K562 (cell line): ENCODE data around the gene RNF223. TPM values are rescaled to one million over a fixed set of nuclear protein-coding genes. Genes with fewer than 3 reads are reported as not detected.
A peak's percentile ranks its signal among the peaks of the same experiment; 100 is the strongest.

Experiments used
- CBX3 ChIP-seq, 2 experiments: IDR thresholded peaks; 1 replicate in 1 of 2; 2 replicates in 1 of 2; pipeline ENCODE4 v1.6.1; 2012; ENCODE audit warnings: inconsistent platforms in 2 of 2, low read length in 2 of 2, borderline replicate concordance in 1 of 2, control low read depth in 1 of 2
- EP400 ChIP-seq: fragments of 450-650 bp; IDR thresholded peaks from 2 replicates; pipeline ENCODE4 v1.6.1; 2017; ENCODE audit warnings: antibody characterized with exemption, mild to moderate bottlenecking, moderate library complexity
- EWSR1 ChIP-seq: fragments of 450-650 bp; IDR thresholded peaks from 2 replicates; pipeline ENCODE4 v1.6.1; 2018; ENCODE audit warnings: borderline replicate concordance, mild to moderate bottlenecking, low read depth, moderate library complexity; ENCODE audit not compliant: partially characterized antibody
- HNRNPH1 ChIP-seq: fragments of 200-400 bp; formaldehyde crosslinking; optimal IDR thresholded peaks from 2 replicates; pipeline ENCODE3; 2017; ENCODE audit warnings: low read depth, mild to moderate bottlenecking, low read length, moderate library complexity
- MYNN ChIP-seq, 2 experiments: sonication (generic); formaldehyde crosslinking in 1 of 2; IDR thresholded peaks; 2 replicates each; pipeline versions ENCODE4 v1.5.0 to v1.6.1; 2016 to 2020; ENCODE audit warnings: antibody characterized with exemption in 1 of 2, missing genetic modification reagents in 1 of 2
- NUFIP1 ChIP-seq: fragments of 450-650 bp; IDR thresholded peaks from 2 replicates; pipeline ENCODE4 v1.6.1; 2018; ENCODE audit not compliant: partially characterized antibody
- SAFB2 ChIP-seq: fragments of 200-400 bp; formaldehyde crosslinking; IDR thresholded peaks from 2 replicates; pipeline ENCODE4 v1.6.1; 2018; ENCODE audit warnings: borderline replicate concordance, low read length, low read depth, moderate library complexity; ENCODE audit not compliant: severe bottlenecking
- SMAD4 ChIP-seq: fragments of 250-450 bp; sonication (Bioruptor Pico); conservative IDR thresholded peaks from 2 replicates; pipeline ENCODE4 v1.8.0; 2021; ENCODE audit warnings: inconsistent platforms, mild to moderate bottlenecking, moderate library complexity
- SMARCE1 ChIP-seq: fragments of 450-650 bp; IDR thresholded peaks from 2 replicates; pipeline ENCODE4 v1.7.1; 2016; ENCODE audit warnings: mild to moderate bottlenecking
- THRAP3 ChIP-seq: fragments of 450-650 bp; IDR thresholded peaks from 2 replicates; pipeline ENCODE4 v1.6.1; 2016; ENCODE audit warnings: mild to moderate bottlenecking, inconsistent platforms, borderline replicate concordance
- ZBTB1 ChIP-seq: sonication (generic); formaldehyde crosslinking; IDR thresholded peaks from 2 replicates; pipeline ENCODE4 v1.8.1; 2023; ENCODE audit warnings: missing genetic modification reagents, low read depth, mild to moderate bottlenecking, borderline replicate concordance
- ZFP30 ChIP-seq: fragments of 250-450 bp; sonication (Bioruptor Pico); IDR thresholded peaks from 2 replicates; pipeline ENCODE4 v1.8.0; 2022; ENCODE audit warnings: moderate library complexity, mild to moderate bottlenecking, inconsistent platforms, borderline replicate concordance
- ZNF316 ChIP-seq: fragments of 450-650 bp; IDR thresholded peaks from 2 replicates; pipeline ENCODE4 v1.6.1; 2016
- polyA plus RNA-seq, 8 experiments: library from polyadenylated mRNA; depleted of rRNA in 4 of 8; stranded (reverse) in 5 of 8; unstranded in 3 of 8; fragments of >200 nt; fragmentation: Nextera tagmentation in 2 of 8; fragmentation: Illumina TruSeq in 1 of 8; extraction: Ambion mirVana in 2 of 8; extraction: Trizol in 1 of 8; gene quantifications; 2 replicates each; pipeline versions ENCODE4 v1.2.1 to v1.2.3, GENCODE V29; 2011 to 2014; ENCODE audit warnings: inconsistent platforms in 1 of 8, missing spikeins in 1 of 8
- total RNA-seq, 7 experiments: library from RNA; depleted of rRNA in 6 of 7; stranded (reverse); fragments of >200 nt in 6 of 7; fragmentation: Illumina TruSeq in 2 of 7; extraction: Trizol in 2 of 7; gene quantifications; 2 replicates each; pipeline versions ENCODE4 v1.2.1 to v1.2.3, GENCODE V29; 2011 to 2021; ENCODE audit warnings: low replicate concordance in 1 of 7
- TF ChIP-seq, protein P1 (sequence below): fragments of 250-450 bp; sonication (Bioruptor Pico); IDR thresholded peaks from 2 replicates; pipeline ENCODE4 v1.4.0; 2020; ENCODE audit warnings: mild to moderate bottlenecking
- TF ChIP-seq, protein P2 (sequence below): IDR thresholded peaks from 2 replicates; pipeline ENCODE4 v1.6.1; 2012; ENCODE audit warnings: low read depth, low read length, improper control_type of control experiment, borderline replicate concordance
- TF ChIP-seq, protein P3 (sequence below), 2 experiments: fragments of 200-800 bp in 1 of 2; sonication (Bioruptor generic) in 1 of 2; sonication (generic) in 1 of 2; formaldehyde crosslinking in 1 of 2; IDR thresholded peaks in 1 of 2; conservative IDR thresholded peaks in 1 of 2; 2 replicates each; pipeline versions ENCODE4 v1.5.0 to v1.6.1; 2016 to 2020; ENCODE audit warnings: missing compliant biosample characterization in 1 of 2, missing genetic modification characterization in 1 of 2, missing genetic modification reagents in 1 of 2
- TF ChIP-seq, protein P4 (sequence below): sonication (generic); formaldehyde crosslinking; IDR thresholded peaks from 2 replicates; pipeline ENCODE4 v1.8.0; 2022; ENCODE audit warnings: mild to moderate bottlenecking, missing genetic modification reagents
- TF ChIP-seq, protein P5 (sequence below): fragments of 450-650 bp; formaldehyde crosslinking; IDR thresholded peaks from 2 replicates; pipeline ENCODE4 v1.4.0; 2020; ENCODE audit warnings: mild to moderate bottlenecking, moderate library complexity

RNF223 gene
- total and polyA plus RNA-seq, 9 of the 15 experiments (the other 6 are each of a cell fraction or from before 2014, with no cell fraction given), result 0.04 to 0.32 TPM; not detected in 7

DNA sequence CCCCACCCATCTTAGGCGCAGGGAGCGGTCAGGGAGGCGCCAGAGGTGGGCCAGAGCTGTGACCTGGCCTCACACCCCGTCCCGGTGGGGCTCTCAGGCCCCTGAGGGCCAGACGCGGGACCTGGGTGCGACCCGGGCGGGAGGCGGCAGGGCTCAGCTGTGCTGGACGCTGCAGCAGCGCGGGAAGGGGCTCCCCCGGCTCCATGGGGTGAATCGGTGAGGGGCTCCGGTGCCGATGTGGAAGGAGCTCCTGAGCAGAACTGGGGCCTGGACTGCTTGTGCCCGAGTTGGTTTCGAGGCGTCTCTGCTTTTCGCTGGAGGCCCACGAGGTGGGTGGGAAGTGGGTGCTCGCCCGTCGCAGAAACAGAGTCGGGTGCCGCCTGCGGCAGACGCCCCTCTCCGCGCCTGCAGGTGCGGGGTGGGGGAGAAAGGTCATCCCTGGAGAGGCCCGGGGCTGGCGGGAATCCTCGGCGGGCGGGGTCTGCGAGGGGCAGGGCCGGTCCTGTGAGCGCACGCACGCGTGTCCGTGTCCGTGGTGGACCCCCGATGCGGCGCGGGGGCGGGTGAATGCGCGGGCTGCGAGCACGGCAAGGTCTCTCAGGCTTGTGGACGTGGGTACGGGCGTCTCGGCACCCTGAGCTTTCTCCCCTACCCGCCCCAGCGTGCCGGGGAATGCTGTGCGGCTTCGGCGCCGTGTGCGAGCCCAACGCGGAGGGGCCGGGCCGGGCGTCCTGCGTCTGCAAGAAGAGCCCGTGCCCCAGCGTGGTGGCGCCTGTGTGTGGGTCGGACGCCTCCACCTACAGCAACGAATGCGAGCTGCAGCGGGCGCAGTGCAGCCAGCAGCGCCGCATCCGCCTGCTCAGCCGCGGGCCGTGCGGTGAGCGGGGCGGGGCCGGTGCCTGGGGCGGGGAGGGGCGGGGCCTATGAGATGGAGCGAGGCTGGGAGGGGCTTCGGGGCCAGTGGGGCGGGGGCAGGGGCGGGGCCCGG lies 33.8 kb downstream of the RNF223 start (continued):
- TF ChIP-seq NUFIP1 (no peak), EP400 (no peak), SAFB2 (no peak), MYNN (IDR thresholded peaks at IDR 0.05) (peak; percentile 53; the same call in 1 of the 2 replicates), MYNN (CRISPR knock-in tag; IDR thresholded peaks at IDR 0.05) (no peak), ZNF316 (no peak), HNRNPH1 (no peak), CBX3 (IDR thresholded peaks at IDR 0.05; ENCODE audit: borderline replicate concordance in 1 of 2, low read length in 2 of 2) (0 out of 3 replicates have a peak, but pooled peaks of 1 of the 2 experiments have one; percentile 37), EWSR1 (no peak), SMAD4 (CRISPR knock-in tag) (peak; percentile 34; the same call in 1 of the 2 replicates), THRAP3 (no peak), ZFP30 (CRISPR knock-in tag) (no peak), ZBTB1 (CRISPR knock-in tag) (peak; percentile 66; the same call in 1 of the 2 replicates), SMARCE1 (no peak)
- TF ChIP-seq, protein P1, sequence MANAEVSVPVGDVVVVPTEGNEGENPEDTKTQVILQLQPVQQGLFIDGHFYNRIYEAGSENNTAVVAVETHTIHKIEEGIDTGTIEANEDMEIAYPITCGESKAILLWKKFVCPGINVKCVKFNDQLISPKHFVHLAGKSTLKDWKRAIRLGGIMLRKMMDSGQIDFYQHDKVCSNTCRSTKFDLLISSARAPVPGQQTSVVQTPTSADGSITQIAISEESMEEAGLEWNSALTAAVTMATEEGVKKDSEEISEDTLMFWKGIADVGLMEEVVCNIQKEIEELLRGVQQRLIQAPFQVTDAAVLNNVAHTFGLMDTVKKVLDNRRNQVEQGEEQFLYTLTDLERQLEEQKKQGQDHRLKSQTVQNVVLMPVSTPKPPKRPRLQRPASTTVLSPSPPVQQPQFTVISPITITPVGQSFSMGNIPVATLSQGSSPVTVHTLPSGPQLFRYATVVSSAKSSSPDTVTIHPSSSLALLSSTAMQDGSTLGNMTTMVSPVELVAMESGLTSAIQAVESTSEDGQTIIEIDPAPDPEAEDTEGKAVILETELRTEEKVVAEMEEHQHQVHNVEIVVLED (CRISPR knock-in tag), result peak; percentile 61
- TF ChIP-seq, protein P2, sequence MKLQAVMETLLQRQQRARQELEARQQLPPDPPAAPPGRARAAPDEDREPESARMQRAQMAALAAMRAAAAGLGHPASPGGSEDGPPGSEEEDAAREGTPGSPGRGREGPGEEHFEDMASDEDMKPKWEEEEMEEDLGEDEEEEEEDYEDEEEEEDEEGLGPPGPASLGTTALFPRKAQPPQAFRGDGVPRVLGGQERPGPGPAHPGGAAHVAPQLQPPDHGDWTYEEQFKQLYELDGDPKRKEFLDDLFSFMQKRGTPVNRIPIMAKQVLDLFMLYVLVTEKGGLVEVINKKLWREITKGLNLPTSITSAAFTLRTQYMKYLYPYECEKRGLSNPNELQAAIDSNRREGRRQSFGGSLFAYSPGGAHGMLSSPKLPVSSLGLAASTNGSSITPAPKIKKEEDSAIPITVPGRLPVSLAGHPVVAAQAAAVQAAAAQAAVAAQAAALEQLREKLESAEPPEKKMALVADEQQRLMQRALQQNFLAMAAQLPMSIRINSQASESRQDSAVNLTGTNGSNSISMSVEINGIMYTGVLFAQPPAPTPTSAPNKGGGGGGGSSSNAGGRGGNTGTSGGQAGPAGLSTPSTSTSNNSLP, result no peak
- TF ChIP-seq, protein P3, sequence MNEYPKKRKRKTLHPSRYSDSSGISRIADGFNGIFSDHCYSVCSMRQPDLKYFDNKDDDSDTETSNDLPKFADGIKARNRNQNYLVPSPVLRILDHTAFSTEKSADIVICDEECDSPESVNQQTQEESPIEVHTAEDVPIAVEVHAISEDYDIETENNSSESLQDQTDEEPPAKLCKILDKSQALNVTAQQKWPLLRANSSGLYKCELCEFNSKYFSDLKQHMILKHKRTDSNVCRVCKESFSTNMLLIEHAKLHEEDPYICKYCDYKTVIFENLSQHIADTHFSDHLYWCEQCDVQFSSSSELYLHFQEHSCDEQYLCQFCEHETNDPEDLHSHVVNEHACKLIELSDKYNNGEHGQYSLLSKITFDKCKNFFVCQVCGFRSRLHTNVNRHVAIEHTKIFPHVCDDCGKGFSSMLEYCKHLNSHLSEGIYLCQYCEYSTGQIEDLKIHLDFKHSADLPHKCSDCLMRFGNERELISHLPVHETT (CRISPR knock-in tag; conservative IDR thresholded peaks at IDR 0.05 in 1 of 2, IDR thresholded peaks at IDR 0.05 in 1 of 2), result no peak
- TF ChIP-seq, protein P4, sequence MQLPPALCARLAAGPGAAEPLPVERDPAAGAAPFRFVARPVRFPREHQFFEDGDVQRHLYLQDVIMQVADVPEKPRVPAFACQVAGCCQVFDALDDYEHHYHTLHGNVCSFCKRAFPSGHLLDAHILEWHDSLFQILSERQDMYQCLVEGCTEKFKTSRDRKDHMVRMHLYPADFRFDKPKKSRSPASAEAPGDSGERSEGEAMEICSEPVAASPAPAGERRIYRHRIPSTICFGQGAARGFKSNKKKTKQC (CRISPR knock-in tag), result no peak; the same call in 1 of the 2 replicates
- TF ChIP-seq, protein P5, sequence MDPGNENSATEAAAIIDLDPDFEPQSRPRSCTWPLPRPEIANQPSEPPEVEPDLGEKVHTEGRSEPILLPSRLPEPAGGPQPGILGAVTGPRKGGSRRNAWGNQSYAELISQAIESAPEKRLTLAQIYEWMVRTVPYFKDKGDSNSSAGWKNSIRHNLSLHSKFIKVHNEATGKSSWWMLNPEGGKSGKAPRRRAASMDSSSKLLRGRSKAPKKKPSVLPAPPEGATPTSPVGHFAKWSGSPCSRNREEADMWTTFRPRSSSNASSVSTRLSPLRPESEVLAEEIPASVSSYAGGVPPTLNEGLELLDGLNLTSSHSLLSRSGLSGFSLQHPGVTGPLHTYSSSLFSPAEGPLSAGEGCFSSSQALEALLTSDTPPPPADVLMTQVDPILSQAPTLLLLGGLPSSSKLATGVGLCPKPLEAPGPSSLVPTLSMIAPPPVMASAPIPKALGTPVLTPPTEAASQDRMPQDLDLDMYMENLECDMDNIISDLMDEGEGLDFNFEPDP, result peak; percentile 31; the same call in 1 of the 2 replicates
